Left renal cortex interstitium (tissue), 4 donors: ENCODE data around the gene LEMD2. TPM values are rescaled to one million over a fixed set of nuclear protein-coding genes. Genes with fewer than 3 reads are reported as not detected.
A peak's percentile ranks its signal among the peaks of the same experiment; 100 is the strongest.
"Not testable (repeated sequence)": the region's sequence is repeated elsewhere in the genome, so short reads cannot be mapped to it uniquely, and the experiment has no call there.

Source experiments
- DNase-seq, 4 donors: peaks; one replicate each; pipeline ENCODE4 v3.0.0-alpha.2; 2013; ENCODE audit warnings: low read depth in 4 of 4, low spot score in 2 of 4, missing footprints in 1 of 4
- polyA plus RNA-seq, 4 donors: library from polyadenylated mRNA; unstranded; fragments of 120-200 nt; gene quantifications; one replicate each; pipeline ENCODE4 v1.2.1, GENCODE V29; 2013; ENCODE audit not compliant: insufficient read length in 4 of 4

The LEMD2 gene
- 10 to 100 TPM; 62.3 to 82.4 (median 71.2) TPM for polyA plus RNA-seq

GRCh38 chr6:33788694-33789549 lies at the start of gene LEMD2:
Gene LEMD2, minus strand, starts transcription at chr6:33789130. Its CDS starts 14 bp downstream, at chr6:33789116.
- DNase-seq = peak; percentile 65 to 90 (median 86)

- DNase-seq = no peak
Measured at GRCh38 chr6:33837971-33838665, 49.2 kb upstream of the LEMD2 start.

- DNase-seq = no peak
Measured at GRCh38 chr6:33836806-33837469, 48.0 kb upstream of the LEMD2 start.

GRCh38 chr6:33834401-33835392 lies 45.8 kb upstream of the LEMD2 start:
- no peak for DNase-seq

GRCh38 chr6:33833599-33833998 lies 44.7 kb upstream of the LEMD2 start:
- no peak for DNase-seq

GRCh38 chr6:33832831-33833230 lies 43.9 kb upstream of the LEMD2 start:
- not testable (repeated sequence) for DNase-seq

DNA sequence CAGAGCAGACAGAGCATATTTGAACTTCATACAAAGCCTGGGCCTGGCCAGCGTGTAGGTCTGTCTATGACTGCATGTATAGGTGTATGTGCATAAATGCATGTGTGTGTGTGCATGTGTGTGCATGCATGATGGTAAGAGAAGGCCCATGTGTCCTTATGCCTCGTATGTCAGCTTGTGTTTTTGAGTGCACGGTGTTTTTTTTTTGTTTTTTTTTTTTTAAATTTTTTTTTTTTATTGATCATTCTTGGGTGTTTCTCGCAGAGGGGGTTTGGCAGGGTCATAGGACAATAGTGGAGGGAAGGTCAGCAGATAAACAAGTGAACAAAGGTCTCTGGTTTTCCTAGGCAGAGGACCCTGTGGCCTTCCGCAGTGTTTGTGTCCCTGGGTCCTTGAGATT lies 42.8 kb upstream of the LEMD2 start:
- not testable (repeated sequence) for DNase-seq

GRCh38 chr6:33830635-33831240 lies 41.8 kb upstream of the LEMD2 start:
- no peak for DNase-seq

GRCh38 chr6:33828764-33829731 lies 40.1 kb upstream of the LEMD2 start:
- no peak for DNase-seq

DNA sequence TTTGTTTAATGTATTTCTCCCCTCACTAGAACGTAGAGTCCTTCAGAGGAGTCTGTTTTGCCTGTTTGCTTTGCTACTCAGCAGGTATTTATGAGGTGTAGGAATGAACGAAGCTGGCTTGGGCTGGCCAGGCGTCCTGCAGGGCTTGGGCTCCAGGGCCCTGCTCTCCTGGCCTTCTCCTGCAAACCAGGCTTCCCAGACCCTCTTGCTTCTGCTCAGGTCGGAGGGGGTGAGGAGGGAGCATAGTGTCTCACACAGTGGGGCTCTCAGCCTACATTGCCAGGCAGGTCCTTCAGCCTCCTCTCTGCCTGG lies 39.5 kb upstream of the LEMD2 start:
- DNase-seq = no peak

DNA sequence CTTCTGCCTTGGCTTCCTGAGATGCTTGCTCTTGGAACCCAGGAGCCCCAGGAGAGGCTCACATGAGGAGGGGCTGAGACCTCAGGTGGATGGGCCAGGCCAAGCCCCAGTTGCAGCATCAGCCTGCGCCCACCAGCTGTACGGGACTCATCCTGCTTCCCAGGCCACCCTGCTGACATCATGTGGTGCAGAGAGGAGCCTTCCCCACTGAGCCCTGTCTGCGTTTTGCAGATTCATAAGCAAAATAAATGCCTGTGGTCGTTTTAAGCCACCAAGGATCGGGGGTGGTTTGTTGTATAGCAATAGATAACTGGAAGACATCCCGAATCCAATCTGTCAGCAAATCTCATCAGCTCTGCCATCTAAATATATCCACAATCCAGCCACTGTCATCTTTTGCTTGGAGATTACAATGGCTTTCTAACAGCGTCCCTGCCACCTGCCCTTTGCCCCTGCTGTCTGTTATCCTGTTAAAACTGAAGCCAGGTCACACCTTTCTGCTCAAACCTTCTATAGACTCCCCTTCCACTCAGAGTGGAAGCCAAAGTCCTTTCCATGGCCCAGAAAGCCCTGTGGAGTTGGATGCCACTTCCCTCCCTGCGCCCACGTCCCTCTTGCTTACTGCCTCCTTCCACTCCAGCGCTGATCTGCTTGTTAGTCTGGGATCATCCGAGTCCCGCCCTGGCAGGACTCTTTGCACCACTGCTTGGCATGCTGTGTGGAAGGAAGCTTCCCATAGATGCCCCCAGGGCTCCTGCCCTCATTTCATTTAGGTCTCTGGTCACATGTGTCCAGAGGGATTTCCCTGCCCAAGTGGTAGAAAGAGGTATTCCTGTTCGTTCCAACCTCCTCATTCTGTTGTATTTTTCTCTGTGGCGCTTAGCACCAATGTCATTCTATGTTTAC lies 38.9 kb upstream of the LEMD2 start:
- DNase-seq = no peak

DNA sequence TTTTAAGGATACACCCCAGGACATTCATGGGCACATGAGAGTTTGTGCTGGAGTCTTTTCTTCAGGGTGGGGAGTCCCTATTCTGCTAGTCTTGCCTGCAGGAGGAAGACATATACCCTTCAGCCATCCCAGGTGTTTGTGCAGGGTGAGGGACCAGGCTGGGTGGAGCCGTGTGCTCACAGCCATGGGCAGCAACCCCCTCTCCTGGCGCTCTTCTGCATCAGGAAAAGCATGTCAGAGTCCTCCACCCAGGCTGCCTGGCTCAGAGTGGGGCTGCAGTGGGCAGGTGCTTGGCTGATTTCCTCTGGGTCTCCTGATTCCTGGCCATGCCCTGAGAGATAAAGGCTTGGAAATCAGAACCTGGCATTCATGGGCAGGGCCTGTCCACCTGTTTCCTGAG lies 37.6 kb upstream of the LEMD2 start:
- DNase-seq = no peak

DNA sequence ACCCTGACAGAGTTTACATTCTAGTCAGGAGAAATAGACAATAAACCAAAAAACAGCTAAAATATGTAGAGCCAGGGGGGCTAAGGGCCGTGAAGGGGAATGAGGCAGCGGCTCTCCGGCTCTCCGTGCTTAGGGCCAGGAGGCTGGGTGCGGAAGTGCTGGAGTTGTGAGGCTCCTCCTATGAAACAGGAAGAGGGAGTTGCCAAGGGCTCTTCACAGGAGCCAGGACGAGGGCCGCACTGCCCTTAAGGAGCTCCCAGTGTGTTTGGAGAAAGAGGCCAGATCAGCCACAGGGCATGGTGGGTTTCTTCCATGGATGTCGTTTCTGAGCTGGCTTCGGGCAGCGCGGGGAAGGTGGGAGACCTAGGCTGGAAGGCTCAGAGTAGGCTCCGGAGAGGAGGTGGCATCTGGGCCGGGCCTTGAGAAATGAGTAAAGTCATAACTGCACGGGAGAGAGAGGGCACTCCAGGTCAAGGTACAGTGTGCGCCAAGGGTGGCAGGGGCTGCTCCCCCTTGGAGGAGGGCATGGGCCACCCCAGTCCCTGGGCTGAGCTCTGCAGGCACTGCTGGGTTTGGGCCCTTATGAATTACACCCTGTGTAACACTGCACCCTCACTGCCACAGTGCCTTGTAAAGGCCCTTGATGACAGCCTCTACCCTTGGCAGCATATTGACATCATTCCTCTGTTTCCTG lies 35.7 kb upstream of the LEMD2 start:
- DNase-seq = no peak

- DNase-seq = no peak
Measured at GRCh38 chr6:33823806-33824205, 34.9 kb upstream of the LEMD2 start.

DNA sequence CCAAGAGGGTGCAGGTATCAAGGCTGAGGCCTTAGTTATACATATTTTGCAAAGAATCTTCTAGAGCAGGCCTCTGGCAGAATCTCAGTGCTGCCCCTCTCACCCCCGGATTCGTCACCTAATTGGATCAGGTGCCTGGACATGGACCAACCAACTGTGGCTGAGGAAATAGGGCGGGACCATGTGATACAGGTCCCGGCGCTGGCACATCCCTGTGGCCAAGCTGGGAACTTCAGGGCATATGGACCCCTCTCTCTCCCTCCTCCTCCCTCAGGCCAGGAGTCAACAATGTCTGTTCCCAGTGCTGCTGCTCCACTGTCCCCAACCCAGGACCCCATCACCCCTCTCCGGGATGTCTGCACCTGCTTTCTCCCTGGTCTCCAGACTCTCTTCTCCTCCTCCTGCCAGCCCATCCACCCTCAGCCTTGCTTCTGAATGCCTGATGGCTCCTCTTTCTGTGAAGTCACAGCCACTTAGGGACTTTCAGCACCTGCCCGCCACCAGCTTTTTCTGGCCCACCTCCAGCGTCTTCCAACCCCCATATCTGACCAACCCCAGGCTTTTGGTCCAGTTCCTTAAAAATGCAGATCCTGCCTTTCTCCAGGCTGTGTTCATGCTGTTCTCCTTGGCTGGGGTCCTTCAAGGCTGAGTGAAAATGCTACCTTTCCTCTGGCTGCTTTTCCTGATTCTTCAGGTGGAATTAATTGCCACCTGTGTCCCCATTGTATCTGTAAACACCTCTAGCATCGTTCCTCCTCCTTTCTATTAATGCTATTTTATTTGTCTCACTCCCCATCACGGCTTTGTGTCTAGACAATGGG lies 33.9 kb upstream of the LEMD2 start:
- no peak for DNase-seq
